ENCODE data around the gene OLAH. TPM values are rescaled to one million over a fixed set of nuclear protein-coding genes. Genes with fewer than 3 reads are reported as not detected.

Gene OLAH
- total RNA-seq, 2 experiments from 2014 or later = 1.2 to 2.0 TPM

DNA sequence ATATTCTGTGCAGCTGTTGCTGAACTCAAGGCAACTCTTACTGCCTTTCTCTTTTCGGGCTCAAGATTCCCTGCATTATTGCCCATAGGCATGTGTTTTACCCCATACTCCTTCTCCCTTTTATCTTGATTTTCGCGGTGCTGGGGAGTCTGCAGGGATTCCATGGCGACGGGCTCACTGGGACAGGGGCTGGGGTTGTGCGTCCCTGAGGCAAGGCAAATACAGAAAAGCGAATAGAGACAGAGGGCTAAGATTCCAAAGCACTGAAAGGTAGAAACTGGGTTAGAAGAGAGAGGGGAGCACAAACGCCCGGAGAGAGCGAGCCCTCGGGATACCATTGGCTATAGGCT, 52.9 kb downstream of the OLAH start:
- Mint-ChIP-seq H3K4me1 (peaks cover 29% of the 10 kb centered on the region), H3K27ac (peak overlapping the region; percentile 98), H3K9me3 (no peaks in the 10 kb centered on the region), H3K4me3 (peak overlapping the region; percentile 100), H3K36me3 (peaks cover 13% of the 10 kb centered on the region), H3K27me3 (no peaks in the 10 kb centered on the region)
- DNase-seq = no peak

DNA sequence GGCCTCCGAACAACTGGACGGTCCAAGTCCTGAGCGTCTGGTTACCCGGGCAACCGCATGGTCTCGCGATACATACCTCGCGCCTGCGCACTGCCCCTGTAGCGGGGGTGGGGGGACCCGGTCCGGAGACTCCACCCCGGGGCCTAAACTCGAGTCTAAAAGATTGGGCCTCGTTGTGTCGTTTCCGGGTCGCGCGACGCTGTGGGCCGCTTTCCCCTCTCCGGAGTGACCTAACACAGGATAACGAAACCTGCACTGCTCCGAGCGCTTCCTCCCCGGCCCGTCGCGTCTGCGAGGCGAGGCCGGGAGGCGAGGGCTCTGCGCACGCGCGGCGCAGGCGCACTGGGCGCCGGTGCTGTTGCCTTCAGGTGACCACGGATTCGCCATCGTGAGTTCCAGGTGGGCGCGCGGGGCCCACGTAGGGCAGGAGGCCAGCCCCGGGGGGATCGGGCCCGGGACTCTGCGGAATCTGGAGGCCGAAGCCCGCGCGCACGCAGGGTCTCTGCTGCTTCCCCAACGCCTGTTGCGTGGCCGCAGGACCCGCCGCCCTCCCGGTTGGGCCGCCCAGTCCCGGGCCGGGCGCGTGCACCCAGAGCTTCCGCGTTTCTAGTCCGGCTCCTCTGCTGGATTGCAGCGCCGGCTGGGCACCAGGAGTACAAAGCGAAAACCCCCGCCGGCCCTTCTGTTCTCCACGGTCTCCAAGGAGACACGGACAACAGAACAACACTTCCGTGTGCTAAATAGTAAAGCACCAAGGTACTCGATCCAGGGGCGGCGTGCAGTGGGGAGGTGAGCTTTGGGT, 53.5 kb downstream of the OLAH start, which contains the start of gene RPP38:
Gene RPP38 (plus strand): TSS at position 345 of the 802 bp plus-strand sequence. CDS start 5,960 bp downstream, outside the sequence.
- peak within 1 kb of the TSS; percentile 100 for H3K4me3 Mint-ChIP-seq
- H3K27me3 Mint-ChIP-seq = no peaks in the 10 kb centered on the region
- H3K9me3 Mint-ChIP-seq = no peaks in the 10 kb centered on the region
- peaks cover 16% of the 10 kb centered on the region for H3K36me3 Mint-ChIP-seq
- H3K27ac Mint-ChIP-seq = peak within 1 kb of the TSS; percentile 98
- peaks cover 32% of the 10 kb centered on the region for H3K4me1 Mint-ChIP-seq
- peak; percentile 97 for DNase-seq

DNA sequence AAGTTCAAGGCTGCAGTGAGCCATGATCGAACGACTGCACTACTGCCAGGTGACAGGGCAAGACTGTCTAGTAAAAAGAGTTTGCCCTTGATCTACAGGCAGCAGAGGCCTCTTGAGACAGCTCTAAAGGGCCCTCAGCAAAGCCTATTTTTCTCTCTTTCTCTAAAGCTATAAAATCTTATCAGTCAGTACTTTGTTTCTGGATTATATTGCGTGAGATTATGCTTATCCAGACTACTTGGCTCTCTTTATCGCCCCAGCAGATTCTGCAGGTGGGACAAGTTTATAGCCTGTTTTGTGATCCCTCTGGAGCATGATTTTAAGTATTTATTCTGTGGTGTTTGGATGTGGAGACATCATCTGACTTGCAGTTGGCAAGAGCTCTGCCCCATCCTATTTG, 56.1 kb downstream of the OLAH start:
- peak overlapping the region; percentile 26 for H3K4me3 Mint-ChIP-seq
- no peak for DNase-seq
- H3K27me3 Mint-ChIP-seq = no peaks in the 10 kb centered on the region
- peaks cover 32% of the 10 kb centered on the region for H3K4me1 Mint-ChIP-seq
- H3K36me3 Mint-ChIP-seq = peaks cover 22% of the 10 kb centered on the region
- H3K9me3 Mint-ChIP-seq = no peaks in the 10 kb centered on the region
- H3K27ac Mint-ChIP-seq = peak overlapping the region; percentile 51

DNA sequence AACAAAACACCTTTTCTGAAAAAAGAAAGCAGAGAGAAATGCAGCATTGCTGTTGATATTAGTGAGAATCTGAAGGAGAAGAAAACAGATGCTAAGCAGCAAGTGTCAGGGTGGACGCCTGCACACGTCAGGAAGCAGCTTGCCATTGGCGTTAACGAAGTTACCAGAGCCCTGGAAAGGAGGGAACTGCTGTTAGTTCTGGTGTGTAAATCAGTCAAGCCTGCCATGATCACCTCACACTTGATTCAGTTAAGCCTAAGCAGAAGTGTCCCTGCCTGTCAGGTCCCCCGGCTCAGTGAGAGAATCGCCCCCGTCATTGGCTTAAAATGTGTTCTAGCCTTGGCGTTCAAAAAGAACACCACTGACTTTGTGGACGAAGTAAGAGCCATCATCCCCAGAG, 59.8 kb downstream of the OLAH start:
- Mint-ChIP-seq H3K4me3 (no peak overlapping the region), H3K4me1 (peaks cover 30% of the 10 kb centered on the region), H3K9me3 (no peaks in the 10 kb centered on the region), H3K36me3 (peaks cover 16% of the 10 kb centered on the region), H3K27ac (peak overlapping the region; percentile 21), H3K27me3 (no peaks in the 10 kb centered on the region)
- no peak for DNase-seq

DNA sequence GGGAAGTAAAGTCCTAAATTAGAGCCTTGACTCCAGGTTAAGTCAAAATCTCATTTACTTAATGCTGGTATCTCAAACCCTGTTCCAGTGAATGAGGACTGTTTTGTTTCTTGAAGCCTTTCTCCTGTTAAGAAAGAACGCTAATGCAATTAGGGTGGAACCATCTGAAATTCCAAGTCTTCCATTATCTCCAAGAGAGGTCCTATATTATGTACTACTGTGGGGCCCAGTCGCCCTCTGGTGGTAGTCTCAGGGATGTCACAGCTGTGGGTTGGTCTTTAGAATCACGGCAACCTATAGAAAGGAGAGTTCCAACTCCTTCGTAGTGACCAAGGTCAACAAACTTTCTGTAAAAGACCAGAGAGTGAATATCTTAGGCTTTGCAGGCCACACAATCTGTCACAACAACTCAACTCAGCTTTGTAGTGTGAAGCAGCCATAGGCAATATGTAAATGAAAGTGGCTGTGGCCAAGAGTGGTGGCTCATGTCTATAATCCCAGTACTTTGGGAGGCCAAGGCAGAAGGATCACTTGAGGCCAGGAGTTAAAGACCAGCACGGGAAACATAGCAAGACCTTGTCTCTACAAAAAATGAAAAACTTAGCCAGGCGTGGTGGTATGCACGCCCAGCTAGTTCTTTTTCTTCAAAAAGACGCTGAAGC, 62.7 kb downstream of the OLAH start:
- DNase-seq = peak; percentile 61
- peaks cover 13% of the 10 kb centered on the region for H3K36me3 Mint-ChIP-seq
- H3K4me1 Mint-ChIP-seq = peaks cover 9% of the 10 kb centered on the region
- no peaks in the 10 kb centered on the region for H3K9me3 Mint-ChIP-seq
- H3K27me3 Mint-ChIP-seq = no peaks in the 10 kb centered on the region
- H3K27ac Mint-ChIP-seq = peak overlapping the region; percentile 25
- H3K4me3 Mint-ChIP-seq = peak overlapping the region; percentile 2

DNA sequence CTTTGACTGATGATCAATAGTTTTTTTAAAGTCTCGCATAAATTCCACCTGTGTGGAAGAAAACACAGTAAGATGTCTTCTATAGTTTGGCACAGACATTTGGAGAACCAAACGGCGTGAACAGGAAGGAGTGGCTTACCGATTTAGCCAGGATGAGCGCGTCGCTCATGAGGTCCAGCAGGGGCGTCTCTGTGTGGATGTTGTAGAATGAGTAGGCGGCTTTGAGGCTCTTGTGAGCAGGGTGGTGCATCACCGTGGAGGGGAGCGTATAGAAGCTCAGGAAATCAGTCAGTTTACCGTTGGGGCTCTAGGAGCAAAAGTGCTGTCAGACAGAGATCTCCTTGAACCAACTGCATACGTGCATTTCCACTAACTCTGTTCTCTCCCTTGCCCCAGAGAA, 68.9 kb downstream of the OLAH start:
- peaks cover 5% of the 10 kb centered on the region for H3K4me1 Mint-ChIP-seq
- no peak overlapping the region for H3K27ac Mint-ChIP-seq
- DNase-seq = no peak
- H3K27me3 Mint-ChIP-seq = no peaks in the 10 kb centered on the region
- H3K36me3 Mint-ChIP-seq = peaks cover 14% of the 10 kb centered on the region
- H3K4me3 Mint-ChIP-seq = no peak overlapping the region
- no peaks in the 10 kb centered on the region for H3K9me3 Mint-ChIP-seq

DNA sequence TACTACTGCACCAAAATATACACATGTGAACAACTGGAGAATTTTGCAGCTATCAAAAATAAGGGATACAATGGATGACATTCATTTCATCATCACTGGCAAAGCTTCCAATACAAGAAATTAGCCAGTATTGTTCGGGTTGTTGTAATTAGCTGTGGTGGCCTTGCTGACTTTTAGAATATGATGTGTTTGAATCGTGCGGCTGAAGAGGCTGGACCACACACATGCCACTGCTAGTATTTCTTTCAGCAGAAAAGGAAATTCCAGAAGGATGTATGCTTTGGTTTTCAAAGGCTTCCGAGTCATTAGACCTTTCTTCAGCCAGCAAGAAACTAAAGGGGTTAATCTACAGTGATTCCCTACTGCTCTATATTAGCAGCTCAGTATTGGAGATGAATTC, 70.0 kb downstream of the OLAH start:
- no peak overlapping the region for H3K27ac Mint-ChIP-seq
- peaks cover 5% of the 10 kb centered on the region for H3K4me1 Mint-ChIP-seq
- no peaks in the 10 kb centered on the region for H3K27me3 Mint-ChIP-seq
- peaks cover 14% of the 10 kb centered on the region for H3K36me3 Mint-ChIP-seq
- H3K9me3 Mint-ChIP-seq = no peaks in the 10 kb centered on the region
- H3K4me3 Mint-ChIP-seq = no peak overlapping the region
- DNase-seq = no peak

DNA sequence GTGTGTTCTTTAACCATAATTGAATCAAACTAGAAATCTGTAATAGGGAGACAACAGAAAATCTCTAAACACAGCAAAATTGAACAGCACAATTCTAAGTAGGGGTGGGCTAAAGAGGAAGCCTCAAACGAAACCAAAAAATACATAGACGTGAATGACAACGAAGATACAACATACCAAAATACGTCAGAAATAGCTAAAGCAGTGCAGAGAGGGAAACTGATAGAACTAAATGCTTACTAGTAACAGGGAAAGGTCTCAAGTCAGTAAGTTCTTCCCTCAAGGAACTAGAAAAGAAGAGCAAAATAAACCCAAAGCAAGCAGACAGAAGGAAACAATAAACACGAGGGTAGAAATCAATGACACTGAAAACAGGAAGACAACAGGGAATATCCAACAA, 72.5 kb downstream of the OLAH start:
- H3K4me1 Mint-ChIP-seq = peaks cover 5% of the 10 kb centered on the region
- DNase-seq = no peak
- no peak overlapping the region for H3K4me3 Mint-ChIP-seq
- no peaks in the 10 kb centered on the region for H3K27me3 Mint-ChIP-seq
- H3K27ac Mint-ChIP-seq = no peak overlapping the region
- H3K36me3 Mint-ChIP-seq = peaks cover 22% of the 10 kb centered on the region
- no peaks in the 10 kb centered on the region for H3K9me3 Mint-ChIP-seq

DNA sequence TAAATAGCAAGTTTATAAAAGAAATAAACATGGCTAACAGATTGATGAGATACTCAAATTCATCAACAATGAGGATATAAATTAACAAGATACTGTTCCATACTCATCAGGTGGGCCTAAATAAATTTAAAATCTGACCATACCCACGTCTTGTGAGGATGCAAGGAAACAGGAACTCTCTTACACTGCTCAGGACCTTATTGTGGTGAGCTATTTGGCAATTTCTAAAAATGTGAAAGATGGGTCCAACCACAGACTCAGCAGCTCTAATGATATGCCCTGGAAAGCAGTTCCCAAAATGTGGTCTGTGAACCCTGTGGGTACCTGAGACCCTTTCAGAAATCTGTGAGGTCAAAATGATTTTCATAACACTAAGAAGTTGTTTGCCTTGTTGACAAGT, 74.9 kb downstream of the OLAH start:
- Mint-ChIP-seq H3K27me3 (no peaks in the 10 kb centered on the region), H3K36me3 (peaks cover 21% of the 10 kb centered on the region), H3K4me1 (peaks cover 14% of the 10 kb centered on the region), H3K9me3 (no peaks in the 10 kb centered on the region), H3K4me3 (no peak overlapping the region), H3K27ac (no peak overlapping the region)
- DNase-seq = no peak

DNA sequence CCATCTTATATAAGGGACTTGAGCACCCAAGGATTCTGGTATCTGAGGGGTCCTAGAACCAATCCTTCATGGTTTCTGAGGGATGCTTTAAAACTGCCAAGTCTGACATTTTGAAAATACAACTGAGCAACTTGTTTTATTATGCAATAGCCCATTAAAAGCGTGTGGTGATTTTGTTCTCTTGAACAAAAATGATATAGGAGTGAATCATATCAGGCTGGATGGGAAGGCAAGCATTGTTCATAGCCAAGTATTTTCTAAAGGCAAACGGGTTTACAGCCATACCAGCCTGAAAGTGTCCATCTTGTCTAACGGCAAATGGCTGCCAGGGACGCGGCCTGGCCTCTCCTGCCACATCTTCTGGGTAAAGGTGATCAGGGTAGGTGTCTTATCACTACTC, 76.8 kb downstream of the OLAH start:
- peaks cover 22% of the 10 kb centered on the region for H3K4me1 Mint-ChIP-seq
- no peak overlapping the region for H3K4me3 Mint-ChIP-seq

DNA sequence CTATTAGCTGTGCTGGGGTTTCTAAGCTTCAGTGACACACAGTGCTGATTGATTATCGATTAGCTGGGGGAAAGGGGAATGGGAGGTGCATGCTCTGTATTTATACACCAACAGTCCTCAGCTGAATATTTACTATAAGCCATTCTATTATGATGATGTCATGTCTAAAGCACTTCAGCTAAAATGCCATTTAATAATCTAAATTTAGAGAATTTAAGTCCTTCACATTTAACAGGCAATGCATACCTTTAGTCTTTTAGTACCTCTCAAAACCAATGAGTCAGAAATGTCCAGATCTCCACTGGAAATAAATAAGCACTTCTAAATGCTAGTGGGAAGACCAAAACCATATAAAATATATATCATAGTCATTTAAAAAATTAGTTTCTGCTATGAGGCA, 78.0 kb downstream of the OLAH start:
- peaks cover 36% of the 10 kb centered on the region for H3K36me3 Mint-ChIP-seq
- H3K4me1 Mint-ChIP-seq = peaks cover 19% of the 10 kb centered on the region
- no peaks in the 10 kb centered on the region for H3K27me3 Mint-ChIP-seq
- H3K27ac Mint-ChIP-seq = peak overlapping the region; percentile 45
- no peak overlapping the region for H3K4me3 Mint-ChIP-seq
- no peak for DNase-seq
- H3K9me3 Mint-ChIP-seq = no peaks in the 10 kb centered on the region

More for the DNA sequence above, 76.8 kb downstream of the OLAH start:
- Mint-ChIP-seq H3K27ac (no peak overlapping the region), H3K36me3 (peaks cover 26% of the 10 kb centered on the region), H3K9me3 (no peaks in the 10 kb centered on the region), H3K27me3 (no peaks in the 10 kb centered on the region)
- DNase-seq = no peak

DNA sequence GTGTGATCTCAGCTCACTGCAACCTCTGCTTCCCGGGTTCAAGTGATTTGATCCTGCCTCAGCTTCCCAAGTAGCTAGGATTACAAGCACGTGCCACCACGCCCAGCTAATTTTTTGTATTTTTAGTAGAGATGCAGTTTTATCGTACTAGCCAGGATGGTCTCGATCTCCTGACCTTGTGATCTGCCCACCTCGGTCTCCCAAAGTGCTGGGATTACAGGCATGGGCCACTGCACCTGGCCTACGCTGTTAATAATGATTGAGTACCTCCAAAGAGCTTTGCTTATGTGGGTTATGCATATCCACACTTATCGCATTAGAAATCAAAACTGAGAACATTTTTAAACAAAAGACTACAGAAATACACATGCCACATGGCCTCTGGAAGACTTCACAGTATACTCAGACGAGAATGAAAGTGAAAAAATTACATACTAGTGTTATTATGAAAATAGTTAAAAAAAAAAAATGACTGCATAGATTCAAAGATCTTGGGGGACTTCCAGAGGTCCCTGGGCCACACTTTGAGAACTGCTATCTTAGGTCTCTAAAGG, 78.8 kb downstream of the OLAH start:
- H3K4me1 Mint-ChIP-seq = peaks cover 19% of the 10 kb centered on the region
- H3K9me3 Mint-ChIP-seq = no peaks in the 10 kb centered on the region
- H3K27me3 Mint-ChIP-seq = no peaks in the 10 kb centered on the region
- no peak for DNase-seq
- peak overlapping the region; percentile 83 for H3K27ac Mint-ChIP-seq
- H3K4me3 Mint-ChIP-seq = peak overlapping the region; percentile 32
- peaks cover 37% of the 10 kb centered on the region for H3K36me3 Mint-ChIP-seq

Other genes starting within 250 kb of the OLAH start
- gene CDNF, start 205.9 kb upstream of the OLAH start, total RNA-seq = 1 to 10 TPM in 1 of 2 experiments, under 1 TPM in 1; 0.96 to 1.6 TPM
- gene HSPA14, start 205.6 kb upstream of the OLAH start, total RNA-seq = 10 to 100 TPM; 45.9 to 50.5 TPM
- gene MSANTD7, start 205.6 kb upstream of the OLAH start, total RNA-seq = 10 to 100 TPM; 26.4 to 26.5 TPM
- 10 to 100 TPM; 43.8 to 46.0 TPM for gene SUV39H2, start 165.1 kb upstream of the OLAH start, total RNA-seq
- 10 to 100 TPM; 19.8 to 21.4 TPM for gene DCLRE1C, start 89.8 kb upstream of the OLAH start, total RNA-seq
- gene MEIG1, start 84.6 kb upstream of the OLAH start, total RNA-seq = 1 to 10 TPM in 1 of 2 experiments, under 1 TPM in 1; 0.92 to 1.1 TPM
- 1 to 10 TPM; 1.3 to 1.8 TPM for gene ACBD7, start 44.8 kb downstream of the OLAH start, total RNA-seq
- 10 to 100 TPM; 27.8 to 28.5 TPM for gene RPP38, start 53.4 kb downstream of the OLAH start, total RNA-seq
- 10 to 100 TPM; 11.3 to 11.7 TPM for gene NMT2, start 124.8 kb downstream of the OLAH start, total RNA-seq

Measured in activated naive CD8-positive, alpha-beta T cell treated with anti-CD3 and anti-CD28 coated beads for 36 hours (primary cell).